Measurements from ENCODE around the gene C6orf89. TPM values are rescaled to one million over a fixed set of nuclear protein-coding genes. Genes with fewer than 3 reads are reported as not detected.

The C6orf89 gene
- total and polyA plus RNA-seq, 2 of the 13 experiments (the other 11 are each of a cell fraction or from before 2014, with no cell fraction given), result 22.1 to 32.2 TPM

- TF ChIP-seq, protein P1, sequence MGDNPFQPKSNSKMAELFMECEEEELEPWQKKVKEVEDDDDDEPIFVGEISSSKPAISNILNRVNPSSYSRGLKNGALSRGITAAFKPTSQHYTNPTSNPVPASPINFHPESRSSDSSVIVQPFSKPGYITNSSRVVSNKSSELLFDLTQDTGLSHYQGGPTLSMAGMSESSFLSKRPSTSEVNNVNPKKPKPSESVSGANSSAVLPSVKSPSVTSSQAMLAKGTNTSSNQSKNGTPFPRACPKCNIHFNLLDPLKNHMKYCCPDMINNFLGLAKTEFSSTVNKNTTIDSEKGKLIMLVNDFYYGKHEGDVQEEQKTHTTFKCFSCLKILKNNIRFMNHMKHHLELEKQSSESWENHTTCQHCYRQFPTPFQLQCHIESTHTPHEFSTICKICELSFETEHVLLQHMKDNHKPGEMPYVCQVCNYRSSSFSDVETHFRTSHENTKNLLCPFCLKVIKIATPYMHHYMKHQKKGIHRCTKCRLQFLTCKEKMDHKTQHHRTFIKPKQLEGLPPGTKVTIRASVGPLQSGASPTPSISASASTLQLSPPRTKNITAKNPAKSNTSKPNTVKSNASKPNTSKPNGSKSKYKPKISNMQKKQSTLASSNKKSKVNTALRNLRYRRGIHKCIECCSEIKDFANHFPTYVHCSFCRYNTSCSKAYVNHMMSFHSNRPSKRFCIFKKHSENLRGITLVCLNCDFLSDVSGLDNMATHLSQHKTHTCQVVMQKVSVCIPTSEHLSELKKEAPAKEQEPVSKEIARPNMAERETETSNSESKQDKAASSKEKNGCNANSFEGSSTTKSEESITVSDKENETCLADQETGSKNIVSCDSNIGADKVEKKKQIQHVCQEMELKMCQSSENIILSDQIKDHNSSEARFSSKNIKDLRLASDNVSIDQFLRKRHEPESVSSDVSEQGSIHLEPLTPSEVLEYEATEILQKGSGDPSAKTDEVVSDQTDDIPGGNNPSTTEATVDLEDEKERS (CRISPR knock-in tag; IDR thresholded peaks at IDR 0.05), result peak; percentile 94
- peak; percentile 93 for TF ChIP-seq ZNF136 (CRISPR knock-in tag; IDR thresholded peaks at IDR 0.05; ENCODE audit: low read depth)
- no peak for TF ChIP-seq ZNF7 (CRISPR knock-in tag; IDR thresholded peaks at IDR 0.05)
- TF ChIP-seq SRSF4 (IDR thresholded peaks at IDR 0.05; ENCODE audit: low read depth, low read length, poor library complexity, severe bottlenecking), result no peak
- TF ChIP-seq SMARCC2 (IDR thresholded peaks at IDR 0.05), result no peak
- TF ChIP-seq ZFP82 (CRISPR knock-in tag; IDR thresholded peaks at IDR 0.05; ENCODE audit: borderline replicate concordance), result 0 out of 2 replicates have a peak, but pooled peaks have one; percentile 39
- TF ChIP-seq ATM (IDR thresholded peaks at IDR 0.05; ENCODE audit: borderline replicate concordance), result no peak
- peak; percentile 96 for TF ChIP-seq ZSCAN31 (CRISPR knock-in tag; IDR thresholded peaks at IDR 0.05; ENCODE audit: low read depth)
- peak; percentile 90 for TF ChIP-seq NFYC (CRISPR knock-in tag; IDR thresholded peaks at IDR 0.05)
- TF ChIP-seq BRCA1 (CRISPR knock-in tag; IDR thresholded peaks at IDR 0.05), result no peak
- peak; percentile 81 for TF ChIP-seq PTBP1 (IDR thresholded peaks at IDR 0.05; ENCODE audit: low read depth, low read length, poor library complexity, severe bottlenecking)
- TF ChIP-seq CERS6 (CRISPR knock-in tag; IDR thresholded peaks at IDR 0.05), result no peak
- peak; percentile 80; the same call in 1 of the 2 replicates for TF ChIP-seq SPEN (CRISPR knock-in tag; IDR thresholded peaks at IDR 0.05; ENCODE audit: low read depth)
- peak; percentile 80; the same call in 1 of the 2 replicates for TF ChIP-seq MTA1 (CRISPR knock-in tag; IDR thresholded peaks at IDR 0.05; ENCODE audit: borderline replicate concordance)
- 0 out of 2 replicates have a peak, but pooled peaks have one; percentile 9 for TF ChIP-seq ZBTB1 (CRISPR knock-in tag; IDR thresholded peaks at IDR 0.05; ENCODE audit: borderline replicate concordance)
- TF ChIP-seq, protein P2, sequence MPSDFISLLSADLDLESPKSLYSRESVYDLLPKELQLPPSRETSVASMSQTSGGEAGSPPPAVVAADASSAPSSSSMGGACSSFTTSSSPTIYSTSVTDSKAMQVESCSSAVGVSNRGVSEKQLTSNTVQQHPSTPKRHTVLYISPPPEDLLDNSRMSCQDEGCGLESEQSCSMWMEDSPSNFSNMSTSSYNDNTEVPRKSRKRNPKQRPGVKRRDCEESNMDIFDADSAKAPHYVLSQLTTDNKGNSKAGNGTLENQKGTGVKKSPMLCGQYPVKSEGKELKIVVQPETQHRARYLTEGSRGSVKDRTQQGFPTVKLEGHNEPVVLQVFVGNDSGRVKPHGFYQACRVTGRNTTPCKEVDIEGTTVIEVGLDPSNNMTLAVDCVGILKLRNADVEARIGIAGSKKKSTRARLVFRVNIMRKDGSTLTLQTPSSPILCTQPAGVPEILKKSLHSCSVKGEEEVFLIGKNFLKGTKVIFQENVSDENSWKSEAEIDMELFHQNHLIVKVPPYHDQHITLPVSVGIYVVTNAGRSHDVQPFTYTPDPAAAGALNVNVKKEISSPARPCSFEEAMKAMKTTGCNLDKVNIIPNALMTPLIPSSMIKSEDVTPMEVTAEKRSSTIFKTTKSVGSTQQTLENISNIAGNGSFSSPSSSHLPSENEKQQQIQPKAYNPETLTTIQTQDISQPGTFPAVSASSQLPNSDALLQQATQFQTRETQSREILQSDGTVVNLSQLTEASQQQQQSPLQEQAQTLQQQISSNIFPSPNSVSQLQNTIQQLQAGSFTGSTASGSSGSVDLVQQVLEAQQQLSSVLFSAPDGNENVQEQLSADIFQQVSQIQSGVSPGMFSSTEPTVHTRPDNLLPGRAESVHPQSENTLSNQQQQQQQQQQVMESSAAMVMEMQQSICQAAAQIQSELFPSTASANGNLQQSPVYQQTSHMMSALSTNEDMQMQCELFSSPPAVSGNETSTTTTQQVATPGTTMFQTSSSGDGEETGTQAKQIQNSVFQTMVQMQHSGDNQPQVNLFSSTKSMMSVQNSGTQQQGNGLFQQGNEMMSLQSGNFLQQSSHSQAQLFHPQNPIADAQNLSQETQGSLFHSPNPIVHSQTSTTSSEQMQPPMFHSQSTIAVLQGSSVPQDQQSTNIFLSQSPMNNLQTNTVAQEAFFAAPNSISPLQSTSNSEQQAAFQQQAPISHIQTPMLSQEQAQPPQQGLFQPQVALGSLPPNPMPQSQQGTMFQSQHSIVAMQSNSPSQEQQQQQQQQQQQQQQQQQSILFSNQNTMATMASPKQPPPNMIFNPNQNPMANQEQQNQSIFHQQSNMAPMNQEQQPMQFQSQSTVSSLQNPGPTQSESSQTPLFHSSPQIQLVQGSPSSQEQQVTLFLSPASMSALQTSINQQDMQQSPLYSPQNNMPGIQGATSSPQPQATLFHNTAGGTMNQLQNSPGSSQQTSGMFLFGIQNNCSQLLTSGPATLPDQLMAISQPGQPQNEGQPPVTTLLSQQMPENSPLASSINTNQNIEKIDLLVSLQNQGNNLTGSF (CRISPR knock-in tag; IDR thresholded peaks at IDR 0.05), result no peak
- TF ChIP-seq ZNF720 (CRISPR knock-in tag; IDR thresholded peaks at IDR 0.05), result no peak
- peak; percentile 76 for TF ChIP-seq HOXA5 (CRISPR knock-in tag; IDR thresholded peaks at IDR 0.05)
- no peak for TF ChIP-seq POLR2AphosphoS2 (IDR thresholded peaks at IDR 0.05; ENCODE audit: low read depth, low read length)
- 0 out of 2 replicates have a peak, but pooled peaks have one; percentile 2 for TF ChIP-seq HHEX (CRISPR knock-in tag; IDR thresholded peaks at IDR 0.05)
- TF ChIP-seq ZNF629 (CRISPR knock-in tag; conservative IDR thresholded peaks at IDR 0.05), result no peak; the same call in none of the 2 replicates
Observed at GRCh38 chr6:36874443-36875249, 11.1 kb upstream of the C6orf89 start, which contains the start of gene PPIL1 (continued).

Measured in HepG2 (cell line).